AG09309 (cell line): Measurements from ENCODE around the gene GOLT1A.

Experiments used
- DNase-seq: peaks from one replicate; pipeline ENCODE4 v3.0.0-alpha.2; 2010; ENCODE audit warnings: low read depth
- H3K4me3 ChIP-seq: 2 replicates; pipeline ENCODE4 v1.5.1; 2011; ENCODE audit warnings: mild to moderate bottlenecking, low read depth, low read length, moderate library complexity; ENCODE audit not compliant: control insufficient read depth
- CTCF ChIP-seq: IDR thresholded peaks from 2 replicates; pipeline ENCODE4 v1.5.1; 2011; ENCODE audit warnings: mild to moderate bottlenecking, low read depth, low read length, inconsistent platforms; ENCODE audit not compliant: insufficient read depth, control insufficient read depth; ENCODE audit errors: missing control alignments

The GOLT1A gene

GRCh38 chr1:204149107-204149506, 64.7 kb downstream of the GOLT1A start:
- TF ChIP-seq CTCF: no peak
- no peak for DNase-seq
- H3K4me3 ChIP-seq: no peak overlapping the region
